ENCODE measurements around the gene TRIM59.

DNA sequence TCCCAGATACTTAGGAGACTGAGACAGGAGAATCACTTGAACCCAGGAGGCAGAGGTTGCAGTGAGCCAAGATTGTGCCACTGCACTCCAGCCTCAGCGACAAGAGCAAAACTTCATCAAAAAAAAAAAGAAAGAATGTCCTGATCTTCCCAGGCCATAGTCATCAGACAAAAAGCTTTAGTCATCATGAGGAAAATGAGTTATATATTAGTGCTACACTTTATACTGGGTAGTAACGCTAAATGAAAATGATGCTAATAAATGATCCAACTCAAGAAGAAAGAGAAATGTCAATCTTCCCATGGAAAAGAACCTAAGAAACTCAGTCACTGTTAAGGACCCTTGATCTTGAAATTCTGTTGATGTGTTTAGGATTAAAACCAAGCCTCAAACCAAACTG lies 26.3 kb upstream of the TRIM59 start:
- TF ChIP-seq, protein P1, sequence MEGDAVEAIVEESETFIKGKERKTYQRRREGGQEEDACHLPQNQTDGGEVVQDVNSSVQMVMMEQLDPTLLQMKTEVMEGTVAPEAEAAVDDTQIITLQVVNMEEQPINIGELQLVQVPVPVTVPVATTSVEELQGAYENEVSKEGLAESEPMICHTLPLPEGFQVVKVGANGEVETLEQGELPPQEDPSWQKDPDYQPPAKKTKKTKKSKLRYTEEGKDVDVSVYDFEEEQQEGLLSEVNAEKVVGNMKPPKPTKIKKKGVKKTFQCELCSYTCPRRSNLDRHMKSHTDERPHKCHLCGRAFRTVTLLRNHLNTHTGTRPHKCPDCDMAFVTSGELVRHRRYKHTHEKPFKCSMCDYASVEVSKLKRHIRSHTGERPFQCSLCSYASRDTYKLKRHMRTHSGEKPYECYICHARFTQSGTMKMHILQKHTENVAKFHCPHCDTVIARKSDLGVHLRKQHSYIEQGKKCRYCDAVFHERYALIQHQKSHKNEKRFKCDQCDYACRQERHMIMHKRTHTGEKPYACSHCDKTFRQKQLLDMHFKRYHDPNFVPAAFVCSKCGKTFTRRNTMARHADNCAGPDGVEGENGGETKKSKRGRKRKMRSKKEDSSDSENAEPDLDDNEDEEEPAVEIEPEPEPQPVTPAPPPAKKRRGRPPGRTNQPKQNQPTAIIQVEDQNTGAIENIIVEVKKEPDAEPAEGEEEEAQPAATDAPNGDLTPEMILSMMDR (IDR thresholded peaks at IDR 0.05), result no peak
- TF ChIP-seq POLR2A (IDR thresholded peaks at IDR 0.05), result no peak

All from body of pancreas (tissue), 4 donors.